Activated CD4-positive, alpha-beta T cell treated with anti-CD3 and anti-CD28 coated beads, Interleukin-2, Interleukin-6, amounts not matched to agents 100 ng/mL and 50 ng/mL, durations not matched to agents 16 hours and 8 hours (primary cell): Measurements from ENCODE around the gene PARVA.

Experiments used
- DNase-seq: peaks from one replicate; pipeline ENCODE4 v3.0.0-alpha.2; 2020

PARVA gene

DNA sequence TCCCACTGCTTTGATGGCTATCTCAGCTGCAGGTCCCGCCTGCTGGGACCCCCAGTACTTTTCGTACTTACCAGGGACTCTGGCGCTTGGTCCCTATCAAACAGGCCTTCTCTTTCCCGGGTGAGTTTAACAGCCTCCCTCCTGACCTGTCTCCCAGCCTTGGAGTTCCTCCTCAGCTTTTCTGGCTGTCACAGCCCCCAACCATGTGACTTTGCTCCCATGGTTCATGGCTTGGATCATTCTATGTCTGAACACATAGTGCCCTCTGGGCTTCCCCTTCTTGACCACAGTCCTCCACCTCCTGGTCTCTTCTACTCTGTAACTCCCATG lies 56.9 kb downstream of the PARVA start:
- DNase-seq = no peak

DNA sequence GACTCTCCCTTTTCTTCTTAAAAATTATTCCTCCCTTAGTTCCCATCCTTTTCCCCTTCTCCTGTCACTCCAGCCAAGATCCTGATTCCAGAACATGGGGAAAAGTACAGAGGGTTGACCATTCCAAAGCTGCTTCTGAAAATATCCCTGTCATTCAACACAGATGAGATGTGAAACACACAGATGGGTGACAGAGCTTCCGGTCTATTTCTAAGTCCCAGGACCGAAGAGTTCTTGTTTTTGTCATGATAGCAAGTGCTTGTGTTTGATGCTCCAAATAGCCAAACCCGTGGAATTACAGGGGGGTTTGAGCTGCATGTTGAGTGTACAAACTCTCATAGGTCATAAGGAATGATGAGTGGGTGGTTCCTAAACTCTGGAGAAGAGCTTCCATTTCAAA lies 57.9 kb downstream of the PARVA start:
- no peak for DNase-seq

- no peak for DNase-seq
Measured at GRCh38 chr11:12436266-12436665, 58.9 kb downstream of the PARVA start.

- no peak for DNase-seq
Measured at GRCh38 chr11:12438291-12438690, 60.9 kb downstream of the PARVA start.

- no peak for DNase-seq
Measured at GRCh38 chr11:12439615-12440014, 62.2 kb downstream of the PARVA start.

- no peak for DNase-seq
Measured at GRCh38 chr11:12440565-12440964, 63.2 kb downstream of the PARVA start.

DNA sequence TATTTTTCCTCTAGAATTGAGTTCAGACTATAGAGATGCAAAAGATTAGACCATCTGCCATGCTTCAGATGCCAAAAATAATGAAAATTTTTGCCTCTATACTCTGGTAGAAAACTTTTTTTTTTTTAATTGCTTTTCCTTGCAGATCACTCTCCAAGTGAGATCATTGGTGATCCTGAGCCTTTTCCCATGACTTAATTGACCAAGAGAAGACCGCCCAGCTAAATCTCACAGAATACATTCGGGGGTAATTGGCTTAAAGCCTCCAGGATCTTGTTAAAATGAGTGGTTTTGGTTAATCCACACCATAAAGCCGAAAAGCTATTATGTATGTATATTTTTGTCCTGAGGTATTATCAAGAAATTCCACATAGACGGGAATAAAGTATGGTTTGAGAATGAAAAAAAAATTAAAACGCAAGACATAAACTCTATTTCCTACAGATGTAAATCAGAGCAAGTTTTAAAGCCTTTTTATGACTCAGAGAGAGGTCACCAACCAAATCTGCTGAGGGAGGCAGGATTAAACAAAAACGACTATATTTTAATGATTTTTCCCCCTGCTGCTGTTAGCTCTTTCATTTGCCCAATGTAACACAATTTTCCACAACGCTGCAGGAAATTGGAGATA lies 64.0 kb downstream of the PARVA start:
- DNase-seq = no peak

- no peak for DNase-seq
Measured at GRCh38 chr11:12444601-12445000, 67.2 kb downstream of the PARVA start.

DNA sequence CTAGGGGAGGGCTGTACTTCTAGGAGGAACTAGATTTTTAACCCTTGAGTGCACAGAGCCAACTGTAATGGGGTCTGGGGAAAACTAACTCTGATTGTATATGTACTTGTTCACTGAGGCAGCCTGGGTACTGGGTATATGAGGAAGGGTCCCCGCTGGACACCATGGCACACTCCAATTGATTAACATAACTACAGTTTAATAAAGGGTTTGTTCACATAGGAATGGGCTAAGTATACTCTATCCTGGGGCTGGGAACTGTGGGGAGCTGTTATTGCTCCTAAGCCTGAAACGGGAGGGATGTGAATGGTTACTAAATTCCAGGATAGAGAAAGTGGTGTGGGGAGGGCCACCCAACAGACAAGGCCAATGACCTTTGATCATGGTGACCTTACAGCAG lies 67.6 kb downstream of the PARVA start:
- no peak for DNase-seq

DNA sequence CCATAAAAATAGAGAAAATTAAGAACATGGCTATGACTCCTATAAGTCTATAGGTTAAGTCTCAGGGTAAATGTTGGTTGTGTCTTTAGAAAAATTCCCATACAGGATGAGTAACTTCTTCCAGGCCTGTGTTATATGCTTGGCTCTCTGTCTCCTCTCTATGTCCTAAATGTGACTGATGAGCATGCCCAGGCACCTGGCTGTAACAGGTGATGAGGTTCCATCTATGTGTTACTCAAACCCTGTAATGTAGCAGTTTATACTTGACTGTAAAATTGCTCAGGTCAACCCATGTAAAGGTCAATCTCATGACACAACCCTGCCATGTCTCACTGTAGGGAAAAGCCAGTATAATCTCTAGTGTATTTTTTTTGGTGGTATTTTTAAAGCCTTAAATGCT lies 69.5 kb downstream of the PARVA start:
- no peak for DNase-seq

DNA sequence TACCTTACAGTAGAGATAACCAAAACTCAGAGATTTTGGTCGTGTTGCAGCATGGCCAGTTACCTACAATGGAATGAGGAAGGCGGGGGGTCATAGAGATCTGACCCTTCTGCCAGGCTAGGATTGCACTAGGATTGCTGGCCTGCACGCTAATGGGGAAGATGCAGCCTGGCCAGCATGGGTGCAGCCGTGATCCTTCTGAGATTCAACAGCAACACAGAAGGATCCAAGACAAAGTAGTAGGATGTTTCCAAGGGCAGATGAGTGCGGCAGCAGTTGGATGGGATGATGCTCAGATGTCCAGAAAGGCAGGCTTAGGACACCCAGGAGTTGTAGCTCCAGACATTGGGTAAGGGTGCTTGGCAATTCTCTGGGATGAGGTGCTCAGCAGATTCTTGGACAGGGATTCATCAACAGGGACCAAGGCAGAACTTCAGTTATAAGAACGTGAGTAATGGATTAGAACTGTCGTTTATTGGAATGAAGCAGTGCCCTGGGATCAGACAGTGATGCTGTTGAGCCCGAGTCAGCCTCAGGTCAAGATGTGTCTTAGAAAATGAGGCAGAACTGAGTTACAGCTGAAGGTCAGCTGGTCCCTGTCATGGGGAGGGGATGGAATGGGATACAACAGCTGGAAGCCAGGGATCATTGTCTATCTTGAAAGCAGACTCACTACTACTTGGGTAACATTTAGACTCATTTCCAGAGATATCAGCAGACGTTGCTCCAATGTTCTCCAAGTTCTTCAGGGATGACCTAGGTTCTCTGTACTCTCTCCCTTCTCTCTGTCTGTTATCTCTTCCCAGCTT lies 71.0 kb downstream of the PARVA start:
- DNase-seq = no peak

DNA sequence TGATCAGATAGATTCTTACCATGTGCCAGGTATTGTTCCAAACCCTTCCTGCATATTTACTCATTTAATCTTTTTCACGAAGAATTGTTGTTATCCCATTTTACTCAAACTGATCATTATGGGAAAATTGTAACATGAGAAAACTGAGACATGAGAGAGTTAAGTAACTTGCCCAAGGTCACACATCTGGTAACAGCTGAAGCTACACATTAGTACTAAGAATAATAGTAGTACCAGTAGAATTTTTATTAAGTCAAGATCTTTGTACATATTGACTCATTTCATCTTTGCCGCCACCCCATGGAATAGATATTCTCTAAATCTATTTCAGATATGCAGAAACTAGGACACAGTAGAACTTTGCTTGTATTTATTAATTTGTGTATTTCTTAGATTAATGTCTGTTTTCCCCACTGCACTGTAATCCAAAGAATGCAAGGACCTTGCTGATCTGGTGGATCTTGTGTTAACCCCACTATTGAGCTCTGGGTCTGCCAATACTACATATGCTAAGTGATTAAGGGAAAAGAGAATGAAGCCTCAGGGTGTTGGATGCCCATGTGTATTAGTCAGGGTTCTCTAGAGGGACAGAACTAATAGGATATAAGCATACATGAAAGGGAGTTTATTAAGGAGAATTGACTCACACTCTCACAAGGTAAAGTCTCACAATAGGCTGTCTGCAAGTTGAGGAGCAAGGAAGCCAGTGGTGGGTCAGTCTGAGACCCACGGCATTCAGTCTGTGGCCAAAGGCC lies 72.8 kb downstream of the PARVA start:
- DNase-seq = no peak

- DNase-seq = no peak
Measured at GRCh38 chr11:12451179-12451814, 73.9 kb downstream of the PARVA start.

DNA sequence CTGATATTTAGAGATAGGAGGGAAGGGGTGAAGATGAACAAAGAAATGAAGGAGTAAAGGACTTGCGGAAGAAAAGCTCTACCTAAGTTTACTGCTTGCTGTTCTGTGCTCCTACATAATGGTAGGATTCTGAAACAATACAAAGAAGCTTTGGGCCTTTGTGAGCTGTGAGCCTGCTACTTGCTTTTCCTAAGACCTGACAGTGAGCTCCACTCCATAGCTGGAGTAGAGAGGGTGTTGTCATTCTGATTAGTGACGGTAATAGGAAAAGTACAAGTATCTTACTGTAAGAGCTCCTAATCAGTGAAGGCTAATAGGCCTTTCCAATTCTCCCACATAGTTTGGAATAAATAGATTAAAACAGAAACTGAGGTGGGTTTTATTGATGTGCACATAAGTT lies 75.9 kb downstream of the PARVA start:
- DNase-seq = no peak

- DNase-seq = no peak
Measured at GRCh38 chr11:12454782-12455181, 77.4 kb downstream of the PARVA start.

GRCh38 chr11:12455938-12456337 lies 78.6 kb downstream of the PARVA start:
- DNase-seq = no peak

GRCh38 chr11:12456651-12457579 lies 79.5 kb downstream of the PARVA start:
- DNase-seq = no peak

- no peak for DNase-seq
Measured at GRCh38 chr11:12458042-12458441, 80.7 kb downstream of the PARVA start.

DNA sequence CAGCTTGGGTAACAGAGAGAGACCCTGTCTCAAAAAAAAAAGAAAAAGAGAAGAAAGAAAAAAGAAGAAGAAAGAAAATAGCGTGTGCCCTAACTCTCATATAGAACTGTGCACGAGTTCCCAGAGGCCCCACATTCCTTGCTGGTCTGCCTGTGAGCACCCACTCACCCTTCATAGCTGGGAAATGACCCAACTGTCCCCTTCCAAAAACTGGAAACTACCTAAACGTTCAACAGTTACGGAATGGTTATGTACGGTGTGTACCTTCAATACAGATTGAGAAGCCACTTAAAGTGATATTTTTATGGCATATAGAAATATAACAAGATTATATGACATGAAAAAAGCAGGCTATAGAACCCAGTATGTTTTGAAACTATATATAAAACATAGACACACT lies 82.0 kb downstream of the PARVA start:
- DNase-seq = no peak

GRCh38 chr11:12459865-12460444 lies 82.6 kb downstream of the PARVA start:
- no peak for DNase-seq

DNA sequence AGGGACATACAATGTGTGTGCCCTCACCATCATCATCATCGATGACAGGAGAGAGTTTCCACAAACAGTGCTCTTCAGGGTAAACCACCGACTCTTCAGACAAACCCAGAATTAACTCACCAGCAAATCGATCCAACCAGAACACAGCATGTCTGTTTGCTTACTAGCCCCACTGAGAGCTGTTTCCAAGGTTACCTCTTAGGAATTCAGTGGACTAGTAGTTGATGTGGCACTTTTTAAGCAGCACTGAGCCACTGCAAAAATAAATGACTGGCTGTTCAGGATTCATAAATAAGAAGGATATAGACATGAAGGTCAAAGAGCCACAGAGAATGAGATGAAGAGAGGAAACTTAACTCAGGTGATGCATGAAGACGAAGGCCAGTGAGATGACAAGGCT lies 83.1 kb downstream of the PARVA start:
- no peak for DNase-seq

DNA sequence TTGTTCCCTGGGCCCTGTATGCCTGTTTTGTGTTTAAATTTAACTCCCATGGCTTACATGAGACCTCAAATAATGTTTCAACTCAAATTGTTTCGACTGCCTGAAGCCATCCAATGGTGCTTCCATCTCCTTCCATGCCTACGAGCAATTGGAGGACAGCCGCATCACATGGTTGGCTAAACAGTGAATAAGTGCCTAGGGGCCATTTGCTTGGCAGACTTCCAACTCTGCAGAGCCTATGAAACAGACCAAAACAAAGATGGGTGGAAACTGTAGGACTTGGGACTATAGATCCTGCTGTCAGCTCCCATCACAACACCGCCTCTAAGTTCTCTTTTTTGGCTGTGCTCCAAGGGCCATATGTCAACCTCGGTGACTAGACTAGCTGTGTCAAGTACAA lies 84.1 kb downstream of the PARVA start:
- no peak for DNase-seq
